Measurements from ENCODE around the gene MAP3K7.

DNA sequence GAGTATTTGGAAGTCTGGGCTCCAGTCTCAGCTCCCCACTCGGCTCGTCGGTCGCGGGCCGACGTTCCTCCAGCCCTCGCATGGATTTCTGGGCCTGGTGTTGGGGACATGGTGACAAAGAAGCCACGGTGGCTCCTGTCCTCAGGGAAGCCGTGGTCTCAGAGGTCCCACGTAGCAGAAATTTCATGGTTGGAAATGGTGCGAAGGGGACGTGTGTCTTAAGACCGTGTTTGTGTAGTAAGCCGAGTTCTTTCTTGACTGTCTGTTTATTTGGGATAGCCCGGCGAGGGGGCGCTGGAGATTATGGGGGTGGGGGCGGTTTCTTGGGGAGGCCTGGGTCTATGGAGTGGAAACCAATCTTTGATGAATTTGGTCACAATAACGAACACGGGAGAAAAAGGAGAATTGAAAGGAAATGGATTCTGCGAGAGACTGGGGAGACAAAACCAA is 23.5 kb upstream of the MAP3K7 start:
- TF ChIP-seq CTCF (IDR thresholded peaks at IDR 0.05) = no peak
- TF ChIP-seq EP300 (IDR thresholded peaks at IDR 0.05) = no peak
- TF ChIP-seq POLR2A (IDR thresholded peaks at IDR 0.05) = no peak
- no peak for TF ChIP-seq POLR2AphosphoS5 (IDR thresholded peaks at IDR 0.05)

Data from stomach (tissue), 4 donors.